Thyroid gland (tissue), 4 donors: ENCODE data around the gene CEACAM4. TPM values are rescaled to one million over a fixed set of nuclear protein-coding genes. Genes with fewer than 3 reads are reported as not detected.

Source experiments
- DNase-seq, 2 donors: peaks; one replicate each; pipeline ENCODE4 v3.0.0-alpha.2; 2019
- H3K27ac ChIP-seq, 3 donors: fragments of 200-600 bp; sonication (generic); 1 replicate in 2 of 3; 2 replicates in 1 of 3; pipeline ENCODE4 v1.5.1; 2016 to 2019; ENCODE audit warnings: mild to moderate bottlenecking in 1 of 3, moderate library complexity in 1 of 3
- H3K27me3 ChIP-seq: fragments of 200-600 bp; sonication (generic); one replicate; pipeline ENCODE4 v1.5.1; 2019
- H3K36me3 ChIP-seq, 2 donors: fragments of 200-600 bp; sonication (generic); one replicate each; pipeline ENCODE4 v1.5.1; 2016 to 2019
- H3K4me1 ChIP-seq, 2 donors: fragments of 200-600 bp; sonication (generic); one replicate each; pipeline ENCODE4 v1.5.1; 2017 to 2019
- H3K4me3 ChIP-seq, 3 donors: fragments of 200-600 bp; sonication (generic); replicated peaks in 1 of 3; 1 replicate in 2 of 3; 2 replicates in 1 of 3; pipeline ENCODE4 v1.5.1; 2016; ENCODE audit warnings: mild to moderate bottlenecking in 1 of 3
- H3K9me3 ChIP-seq: fragments of 200-600 bp; sonication (generic); one replicate; pipeline ENCODE4 v1.5.1; 2017
- POLR2A ChIP-seq, 2 donors: fragments of 450-650 bp; IDR thresholded peaks; one replicate each; pipeline ENCODE4 v1.6.1; 2017; ENCODE audit warnings: antibody characterized with exemption in 2 of 2, mild to moderate bottlenecking in 2 of 2, moderate library complexity in 1 of 2
- WGBS, 2 donors: methylation state at CpG; one replicate each; pipeline ENCODE4 v1.1.5; 2017; 5-methylcytosine and 5-hydroxymethylcytosine counted together
- intact Hi-C: fragments of 100-400 bp; cut with DNase I; formaldehyde crosslinking; loops from one replicate; pipeline ENCODE4 v1.15.1; 2023
- total RNA-seq, 4 donors: library from RNA; depleted of rRNA; stranded (reverse); fragments of >200 nt; gene quantifications; one replicate each; pipeline ENCODE4 v1.2.3, GENCODE V29; 2016
- TF ChIP-seq, protein P1 (sequence below), 6 experiments: fragments of 200-600 bp in 3 of 6; fragments of 450-650 bp in 3 of 6; sonication (generic) in 3 of 6; IDR thresholded peaks; one replicate each; pipeline ENCODE4 v1.5.1; 2016 to 2019; ENCODE audit warnings: antibody characterized with exemption in 6 of 6, mild to moderate bottlenecking in 2 of 6, inconsistent platforms in 1 of 6, moderate library complexity in 1 of 6

The CEACAM4 gene
- 1 to 10 TPM in 1 of 4 donors, under 1 TPM in 1, not detected in 2; 0.73 to 3.5 TPM for total RNA-seq

DNA sequence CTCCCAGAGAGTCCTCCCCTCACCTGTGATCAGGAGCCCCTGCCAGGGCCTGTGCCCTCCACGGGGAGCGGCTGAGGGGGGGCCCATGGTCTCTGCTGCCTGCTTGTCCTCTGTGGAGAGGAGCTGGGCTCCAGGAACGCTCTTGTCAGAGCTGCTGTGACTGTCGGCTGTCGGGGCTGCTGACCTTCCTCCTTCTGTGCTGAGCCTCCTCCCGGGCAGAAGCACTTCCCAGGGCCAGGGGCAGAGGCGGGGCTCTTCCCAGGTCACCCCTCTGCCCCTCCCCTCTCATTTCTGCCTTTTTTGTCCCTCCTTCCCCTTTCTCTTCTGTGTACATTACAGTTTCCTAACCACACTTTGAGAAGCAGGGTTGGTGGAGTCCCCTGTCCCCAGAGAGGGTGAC, at the start of gene CEACAM4:
Gene CEACAM4, minus strand, starts transcription at position 198 of the 400 bp plus-strand sequence. Its CDS starts 111 bp downstream, at position 87.
- WGBS, 2 donors: 19 to 33% methylated on average over 7 of the region's 7 CpGs
- Histone ChIP-seq H3K27me3 (no peaks in the 10 kb centered on the region), H3K36me3 (no peaks in the 10 kb centered on the region), H3K9me3 (no peaks in the 10 kb centered on the region), H3K27ac (no peak within 1 kb of the TSS), H3K4me3 (no peak within 1 kb of the TSS), H3K4me1 (no peaks in the 10 kb centered on the region)
- peak in 1 of 2 donors; percentile 3 for DNase-seq
- TF ChIP-seq POLR2A (IDR thresholded peaks at IDR 0.05): no peak
- TF ChIP-seq, protein P1, sequence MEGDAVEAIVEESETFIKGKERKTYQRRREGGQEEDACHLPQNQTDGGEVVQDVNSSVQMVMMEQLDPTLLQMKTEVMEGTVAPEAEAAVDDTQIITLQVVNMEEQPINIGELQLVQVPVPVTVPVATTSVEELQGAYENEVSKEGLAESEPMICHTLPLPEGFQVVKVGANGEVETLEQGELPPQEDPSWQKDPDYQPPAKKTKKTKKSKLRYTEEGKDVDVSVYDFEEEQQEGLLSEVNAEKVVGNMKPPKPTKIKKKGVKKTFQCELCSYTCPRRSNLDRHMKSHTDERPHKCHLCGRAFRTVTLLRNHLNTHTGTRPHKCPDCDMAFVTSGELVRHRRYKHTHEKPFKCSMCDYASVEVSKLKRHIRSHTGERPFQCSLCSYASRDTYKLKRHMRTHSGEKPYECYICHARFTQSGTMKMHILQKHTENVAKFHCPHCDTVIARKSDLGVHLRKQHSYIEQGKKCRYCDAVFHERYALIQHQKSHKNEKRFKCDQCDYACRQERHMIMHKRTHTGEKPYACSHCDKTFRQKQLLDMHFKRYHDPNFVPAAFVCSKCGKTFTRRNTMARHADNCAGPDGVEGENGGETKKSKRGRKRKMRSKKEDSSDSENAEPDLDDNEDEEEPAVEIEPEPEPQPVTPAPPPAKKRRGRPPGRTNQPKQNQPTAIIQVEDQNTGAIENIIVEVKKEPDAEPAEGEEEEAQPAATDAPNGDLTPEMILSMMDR (IDR thresholded peaks at IDR 0.05): no peak
- intact Hi-C loops: no loop called here

DNA sequence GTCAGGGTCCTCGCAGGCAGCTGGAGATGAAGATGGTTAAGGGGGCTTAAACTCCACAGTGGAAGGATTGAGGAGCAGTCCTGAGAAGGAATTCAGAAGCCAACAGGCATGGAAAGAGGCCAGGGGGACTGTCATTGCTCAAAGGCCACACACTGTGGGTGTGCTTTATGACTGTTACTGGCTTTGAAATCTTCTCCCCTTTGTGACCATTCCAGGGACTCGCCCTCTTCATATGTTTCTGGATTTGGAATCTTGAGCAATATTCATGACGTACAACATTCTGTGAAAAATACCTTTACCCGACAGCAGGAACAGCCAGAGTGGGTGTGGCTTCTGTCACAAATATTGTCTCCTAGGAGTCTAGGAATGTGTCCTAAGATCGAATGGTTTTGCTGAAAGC, 44.6 kb upstream of the CEACAM4 start:
- H3K4me3 ChIP-seq: no peak overlapping the region
- no peak for DNase-seq
- H3K9me3 ChIP-seq: no peaks in the 10 kb centered on the region
- H3K27ac ChIP-seq: no peak overlapping the region
- no peaks in the 10 kb centered on the region for H3K27me3 ChIP-seq
- TF ChIP-seq, protein P1 (IDR thresholded peaks at IDR 0.05): no peak
- TF ChIP-seq POLR2A (IDR thresholded peaks at IDR 0.05): no peak
- no peaks in the 10 kb centered on the region for H3K4me1 ChIP-seq
- intact Hi-C loops: no loop called here
- H3K36me3 ChIP-seq: no peaks in the 10 kb centered on the region
- WGBS, 2 donors: 70 to 78% methylated on average over 5 of the region's 5 CpGs

DNA sequence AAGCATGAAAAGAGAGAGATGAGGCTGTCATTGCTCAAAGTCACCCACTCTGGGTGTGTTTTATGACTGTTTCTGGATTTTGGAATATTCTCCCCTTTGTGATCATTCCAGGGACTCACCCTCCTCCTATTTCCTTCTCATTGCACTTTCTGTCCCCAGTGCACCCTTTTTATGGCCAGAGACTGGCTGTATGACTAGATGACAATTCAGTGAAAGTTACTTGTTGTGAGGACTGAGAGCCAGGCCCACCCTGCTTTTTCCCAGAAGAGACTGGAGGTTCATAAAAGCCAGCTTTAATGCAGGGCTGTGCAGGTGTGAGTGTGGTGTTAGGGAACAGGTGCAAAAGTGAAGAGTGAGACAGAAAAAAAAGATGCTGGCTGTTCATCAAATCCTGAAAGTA, 43.9 kb upstream of the CEACAM4 start:
- no peak overlapping the region for H3K4me3 ChIP-seq
- no peaks in the 10 kb centered on the region for H3K9me3 ChIP-seq
- no peak for DNase-seq
- H3K27ac ChIP-seq: no peak overlapping the region
- H3K27me3 ChIP-seq: no peaks in the 10 kb centered on the region
- intact Hi-C loops: no loop called here
- H3K4me1 ChIP-seq: no peaks in the 10 kb centered on the region
- TF ChIP-seq POLR2A (IDR thresholded peaks at IDR 0.05): no peak
- TF ChIP-seq, protein P1 (IDR thresholded peaks at IDR 0.05): no peak
- H3K36me3 ChIP-seq: no peaks in the 10 kb centered on the region

DNA sequence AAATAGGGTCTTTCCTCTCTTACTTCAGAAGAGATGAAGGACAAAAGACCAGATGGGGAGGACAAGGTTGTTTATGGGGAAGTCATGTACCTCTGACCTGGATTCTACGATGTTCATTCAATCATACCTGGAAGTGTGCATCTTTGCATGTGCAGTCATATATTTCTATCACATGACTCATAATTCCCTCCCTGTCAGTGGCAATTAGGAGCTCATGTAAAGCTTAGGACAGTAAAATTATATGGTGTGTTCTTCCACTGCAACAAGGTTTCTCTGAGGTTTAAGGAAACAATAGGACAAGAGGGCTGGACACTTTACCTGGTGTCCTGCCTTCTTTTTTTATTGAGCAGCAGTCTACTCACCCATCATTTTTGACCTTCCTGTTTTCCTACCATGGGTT, 41.4 kb upstream of the CEACAM4 start:
- Histone ChIP-seq H3K27ac (no peak overlapping the region), H3K36me3 (no peaks in the 10 kb centered on the region), H3K27me3 (no peaks in the 10 kb centered on the region), H3K4me1 (no peaks in the 10 kb centered on the region), H3K4me3 (no peak overlapping the region), H3K9me3 (no peaks in the 10 kb centered on the region)
- intact Hi-C loops: no loop called here
- no peak for DNase-seq
- WGBS, 2 donors: 70 to 90% methylated on average over 1 of the region's 1 CpG
- no peak for TF ChIP-seq POLR2A (IDR thresholded peaks at IDR 0.05)
- TF ChIP-seq, protein P1 (IDR thresholded peaks at IDR 0.05): no peak

DNA sequence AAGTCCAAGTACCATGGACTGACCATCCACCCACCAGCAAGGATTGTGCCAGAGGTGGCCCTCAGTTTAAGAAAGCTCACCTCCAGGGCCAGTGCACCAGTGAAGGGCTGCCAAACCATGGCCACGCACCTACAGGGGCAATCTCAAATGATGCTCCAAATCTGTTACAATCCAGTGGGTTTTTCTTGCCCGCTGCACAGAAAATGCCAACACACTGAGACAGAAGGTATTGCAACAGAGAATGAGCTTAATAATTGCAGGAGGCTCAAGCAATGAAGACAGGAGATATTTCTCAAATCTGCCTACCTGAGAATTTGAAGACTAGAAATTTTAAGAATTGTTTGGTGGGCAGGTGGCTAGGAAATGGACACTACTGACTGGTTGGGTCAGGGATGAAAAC, 39.2 kb upstream of the CEACAM4 start:
- WGBS, 2 donors: 67 to 73% methylated on average over 2 of the region's 2 CpGs
- intact Hi-C loops: no loop called here
- no peaks in the 10 kb centered on the region for H3K4me1 ChIP-seq

More for the DNA sequence above, 39.2 kb upstream of the CEACAM4 start:
- H3K27ac ChIP-seq: no peak overlapping the region
- TF ChIP-seq, protein P1 (IDR thresholded peaks at IDR 0.05): no peak
- TF ChIP-seq POLR2A (IDR thresholded peaks at IDR 0.05): no peak
- H3K9me3 ChIP-seq: no peaks in the 10 kb centered on the region
- DNase-seq: no peak
- no peaks in the 10 kb centered on the region for H3K27me3 ChIP-seq
- no peaks in the 10 kb centered on the region for H3K36me3 ChIP-seq
- H3K4me3 ChIP-seq: no peak overlapping the region
